Right lobe of liver (tissue), 4 donors: ENCODE results near the gene PRADC1.

Experiments
- POLR2A ChIP-seq: fragments of 450-650 bp; IDR thresholded peaks from one replicate; pipeline ENCODE4 v1.6.1; 2017; ENCODE audit warnings: antibody characterized with exemption, mild to moderate bottlenecking
- TF ChIP-seq, protein P1 (sequence below), 4 donors: fragments of 200-600 bp in 3 of 4; fragments of 450-650 bp in 1 of 4; IDR thresholded peaks; one replicate each; pipeline versions ENCODE4 v1.5.1 to v1.8.0; 2016 to 2022; ENCODE audit warnings: antibody characterized with exemption in 4 of 4, mild to moderate bottlenecking in 2 of 4
- donor health status: DM: no; HTN: no; CAD: no.
- donor health status: DM: no; HTN: no; CAD: no.
- donor health status: DM: no; HTN: yes; CAD: no.

DNA sequence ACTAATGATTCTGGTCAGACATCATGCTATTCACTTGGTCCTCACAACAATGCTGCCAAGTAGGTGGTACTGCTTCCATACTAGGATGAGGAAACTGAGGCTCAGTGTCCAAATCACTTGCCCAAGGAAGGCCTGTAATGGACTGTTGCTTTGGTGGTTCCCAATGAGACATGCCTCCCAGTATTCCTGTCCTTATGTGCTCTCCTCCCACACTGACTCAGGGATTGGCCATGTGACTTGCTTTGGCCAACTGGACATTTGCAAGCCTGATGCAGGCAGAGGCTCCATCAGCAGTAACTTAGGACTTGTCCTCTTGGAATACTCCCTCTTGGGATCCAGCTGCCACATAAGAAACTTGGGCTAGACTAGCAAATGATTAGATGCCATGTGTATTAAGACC, 48.2 kb upstream of the PRADC1 start:
- TF ChIP-seq, protein P1, sequence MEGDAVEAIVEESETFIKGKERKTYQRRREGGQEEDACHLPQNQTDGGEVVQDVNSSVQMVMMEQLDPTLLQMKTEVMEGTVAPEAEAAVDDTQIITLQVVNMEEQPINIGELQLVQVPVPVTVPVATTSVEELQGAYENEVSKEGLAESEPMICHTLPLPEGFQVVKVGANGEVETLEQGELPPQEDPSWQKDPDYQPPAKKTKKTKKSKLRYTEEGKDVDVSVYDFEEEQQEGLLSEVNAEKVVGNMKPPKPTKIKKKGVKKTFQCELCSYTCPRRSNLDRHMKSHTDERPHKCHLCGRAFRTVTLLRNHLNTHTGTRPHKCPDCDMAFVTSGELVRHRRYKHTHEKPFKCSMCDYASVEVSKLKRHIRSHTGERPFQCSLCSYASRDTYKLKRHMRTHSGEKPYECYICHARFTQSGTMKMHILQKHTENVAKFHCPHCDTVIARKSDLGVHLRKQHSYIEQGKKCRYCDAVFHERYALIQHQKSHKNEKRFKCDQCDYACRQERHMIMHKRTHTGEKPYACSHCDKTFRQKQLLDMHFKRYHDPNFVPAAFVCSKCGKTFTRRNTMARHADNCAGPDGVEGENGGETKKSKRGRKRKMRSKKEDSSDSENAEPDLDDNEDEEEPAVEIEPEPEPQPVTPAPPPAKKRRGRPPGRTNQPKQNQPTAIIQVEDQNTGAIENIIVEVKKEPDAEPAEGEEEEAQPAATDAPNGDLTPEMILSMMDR (IDR thresholded peaks at IDR 0.05), result no peak
- no peak for TF ChIP-seq POLR2A
